ENCODE measurements around the gene MEP1B.

Gene MEP1B

DNA sequence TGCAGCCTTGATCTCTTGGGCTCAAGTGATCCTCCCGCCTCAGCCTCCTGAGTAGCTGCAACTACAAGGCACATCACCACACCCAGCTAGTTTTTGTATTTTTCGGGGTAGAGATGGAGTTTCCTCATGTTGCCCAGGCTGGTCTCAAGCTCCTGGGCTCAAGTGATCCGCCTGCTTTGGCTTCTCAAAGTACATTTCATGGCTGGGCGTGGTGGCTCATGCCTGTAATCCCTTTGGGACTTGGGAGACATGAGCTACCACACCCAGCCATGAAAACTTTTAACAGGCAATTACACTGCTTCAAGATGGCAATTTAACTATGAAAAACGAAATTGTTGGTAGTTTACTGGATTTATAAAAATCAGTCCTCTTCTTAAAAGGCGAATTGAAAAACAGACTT lies 69.7 kb downstream of the MEP1B start:
- no peaks in the 10 kb centered on the region for H3K4me1 Mint-ChIP-seq
- TF ChIP-seq, protein P1, sequence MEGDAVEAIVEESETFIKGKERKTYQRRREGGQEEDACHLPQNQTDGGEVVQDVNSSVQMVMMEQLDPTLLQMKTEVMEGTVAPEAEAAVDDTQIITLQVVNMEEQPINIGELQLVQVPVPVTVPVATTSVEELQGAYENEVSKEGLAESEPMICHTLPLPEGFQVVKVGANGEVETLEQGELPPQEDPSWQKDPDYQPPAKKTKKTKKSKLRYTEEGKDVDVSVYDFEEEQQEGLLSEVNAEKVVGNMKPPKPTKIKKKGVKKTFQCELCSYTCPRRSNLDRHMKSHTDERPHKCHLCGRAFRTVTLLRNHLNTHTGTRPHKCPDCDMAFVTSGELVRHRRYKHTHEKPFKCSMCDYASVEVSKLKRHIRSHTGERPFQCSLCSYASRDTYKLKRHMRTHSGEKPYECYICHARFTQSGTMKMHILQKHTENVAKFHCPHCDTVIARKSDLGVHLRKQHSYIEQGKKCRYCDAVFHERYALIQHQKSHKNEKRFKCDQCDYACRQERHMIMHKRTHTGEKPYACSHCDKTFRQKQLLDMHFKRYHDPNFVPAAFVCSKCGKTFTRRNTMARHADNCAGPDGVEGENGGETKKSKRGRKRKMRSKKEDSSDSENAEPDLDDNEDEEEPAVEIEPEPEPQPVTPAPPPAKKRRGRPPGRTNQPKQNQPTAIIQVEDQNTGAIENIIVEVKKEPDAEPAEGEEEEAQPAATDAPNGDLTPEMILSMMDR (IDR thresholded peaks at IDR 0.05; ENCODE audit: unreplicated experiment in 3 of 3) = no peak
- H3K4me3 Mint-ChIP-seq = no peak overlapping the region
- no peaks in the 10 kb centered on the region for H3K27me3 Mint-ChIP-seq (ENCODE audit: low read depth)
- no peaks in the 10 kb centered on the region for H3K36me3 Mint-ChIP-seq (ENCODE audit: low read depth)
- H3K27ac Mint-ChIP-seq = no peak overlapping the region
- no peaks in the 10 kb centered on the region for H3K9me3 Mint-ChIP-seq

- TF ChIP-seq, protein P1 (IDR thresholded peaks at IDR 0.05; ENCODE audit: unreplicated experiment in 3 of 3) = peak in 1 of 3 experiments; percentile 12
- Mint-ChIP-seq H3K27ac (no peak overlapping the region), H3K27me3 (ENCODE audit: low read depth) (no peaks in the 10 kb centered on the region), H3K36me3 (ENCODE audit: low read depth) (no peaks in the 10 kb centered on the region), H3K9me3 (no peaks in the 10 kb centered on the region), H3K4me3 (no peak overlapping the region), H3K4me1 (no peaks in the 10 kb centered on the region)
Measured at GRCh38 chr18:32261003-32261402, 71.2 kb downstream of the MEP1B start.

DNA sequence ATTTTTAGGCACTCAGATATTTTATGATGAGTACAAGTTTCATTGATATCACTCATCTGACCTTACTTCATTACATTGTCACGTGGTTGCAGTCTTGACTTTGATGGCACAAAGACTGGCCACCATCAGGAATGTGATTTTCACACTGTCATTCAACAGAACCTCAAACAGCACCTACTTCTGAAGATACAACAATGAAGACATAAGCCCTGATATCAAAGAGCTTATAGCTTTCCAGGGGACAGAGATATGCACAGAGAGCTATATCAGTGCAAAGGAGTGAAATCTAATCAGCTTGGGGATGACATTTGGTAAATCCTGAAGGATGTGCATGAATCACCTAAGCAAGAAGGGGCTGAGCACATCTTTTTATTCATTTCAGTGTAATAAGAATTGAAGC lies 72.3 kb downstream of the MEP1B start:
- Mint-ChIP-seq H3K27ac (no peak overlapping the region), H3K4me3 (no peak overlapping the region)

DNA sequence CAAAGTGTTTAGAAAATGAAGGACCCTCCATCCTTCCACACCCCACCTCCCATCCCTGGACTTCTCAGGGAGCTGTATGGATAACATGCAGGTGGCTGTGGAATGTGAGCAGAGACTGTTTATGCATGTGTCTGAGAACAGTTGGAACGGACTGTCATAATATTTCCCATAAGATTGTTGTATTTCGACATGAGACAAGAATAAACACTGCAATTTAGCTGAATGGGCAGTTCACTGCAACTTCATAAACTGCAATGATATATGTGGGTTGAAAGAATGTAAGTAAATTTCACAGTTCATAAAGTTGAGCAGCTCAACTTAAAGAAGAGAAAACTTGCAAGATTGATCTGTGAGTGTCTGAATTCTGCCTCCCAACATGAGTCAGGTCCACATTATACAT lies 74.6 kb downstream of the MEP1B start:
- TF ChIP-seq, protein P1 (IDR thresholded peaks at IDR 0.05; ENCODE audit: unreplicated experiment in 3 of 3) = no peak
- peak overlapping the region; percentile 4 to 85 (median 51) for H3K27ac Mint-ChIP-seq
- no peaks in the 10 kb centered on the region for H3K4me1 Mint-ChIP-seq
- no peak overlapping the region for H3K4me3 Mint-ChIP-seq
- H3K27me3 Mint-ChIP-seq (ENCODE audit: low read depth) = no peaks in the 10 kb centered on the region
- peaks cover 11% of the 10 kb centered on the region for H3K36me3 Mint-ChIP-seq (ENCODE audit: low read depth)
- no peaks in the 10 kb centered on the region for H3K9me3 Mint-ChIP-seq

More for the DNA sequence above, 72.3 kb downstream of the MEP1B start:
- TF ChIP-seq, protein P1 (IDR thresholded peaks at IDR 0.05; ENCODE audit: unreplicated experiment in 3 of 3) = no peak
- no peaks in the 10 kb centered on the region for H3K36me3 Mint-ChIP-seq (ENCODE audit: low read depth)
- no peaks in the 10 kb centered on the region for H3K27me3 Mint-ChIP-seq (ENCODE audit: low read depth)
- no peaks in the 10 kb centered on the region for H3K4me1 Mint-ChIP-seq
- no peaks in the 10 kb centered on the region for H3K9me3 Mint-ChIP-seq

GRCh38 chr18:32267463-32267862 lies 77.6 kb downstream of the MEP1B start:
- H3K27ac Mint-ChIP-seq = no peak overlapping the region
- peaks cover 6% of the 10 kb centered on the region for H3K4me1 Mint-ChIP-seq
- no peaks in the 10 kb centered on the region for H3K9me3 Mint-ChIP-seq
- peaks cover 19% of the 10 kb centered on the region for H3K36me3 Mint-ChIP-seq (ENCODE audit: low read depth)
- peaks cover 3% of the 10 kb centered on the region for H3K27me3 Mint-ChIP-seq (ENCODE audit: low read depth)
- TF ChIP-seq, protein P1 (IDR thresholded peaks at IDR 0.05; ENCODE audit: unreplicated experiment in 3 of 3) = no peak
- no peak overlapping the region for H3K4me3 Mint-ChIP-seq

Data from nephron (organoid).